SK-N-SH (cell line): Measurements from ENCODE around the gene CANT1.
"Not testable (repeated sequence)": the region's sequence is repeated elsewhere in the genome, so short reads cannot be mapped to it uniquely, and the experiment has no call there.

Experiments used
- CTCF ChIP-seq: fragments of 200-600 bp; sonication (generic); IDR thresholded peaks from 2 replicates; pipeline ENCODE4 v1.6.1; 2017; ENCODE audit warnings: antibody characterized with exemption, mild to moderate bottlenecking, moderate library complexity
- EP300 ChIP-seq, 2 experiments: IDR thresholded peaks; 2 replicates each; pipeline versions ENCODE4 v1.4.0 to v1.6.1; 2012; ENCODE audit warnings: borderline replicate concordance in 1 of 2, low read depth in 1 of 2, low read length in 1 of 2
- EZH2phosphoT487 ChIP-seq: fragments of 200-600 bp; sonication (generic); IDR thresholded peaks from 2 replicates; pipeline ENCODE4 v1.6.1; 2017; ENCODE audit warnings: low read depth, mixed run types, mild to moderate bottlenecking, antibody characterized with exemption, moderate library complexity, borderline replicate concordance
- FOSL2 ChIP-seq: IDR thresholded peaks from 2 replicates; pipeline ENCODE4 v1.4.0; 2012; ENCODE audit warnings: low read depth, mild to moderate bottlenecking, moderate library complexity, borderline replicate concordance
- GATA2 ChIP-seq: sonication (generic); formaldehyde crosslinking; IDR thresholded peaks from 2 replicates; pipeline ENCODE4 v1.5.0; 2020; ENCODE audit warnings: mild to moderate bottlenecking, missing genetic modification reagents
- MAX ChIP-seq: IDR thresholded peaks from 2 replicates; pipeline ENCODE4 v1.4.0; 2012; ENCODE audit warnings: low read depth
- NFIC ChIP-seq: IDR thresholded peaks from 2 replicates; pipeline ENCODE4 v1.4.0; 2012; ENCODE audit warnings: borderline replicate concordance
- POLR2AphosphoS5 ChIP-seq: IDR thresholded peaks from 2 replicates; pipeline ENCODE4 v1.6.1; 2012; ENCODE audit warnings: low read depth, low read length
- RAD21 ChIP-seq: IDR thresholded peaks from 2 replicates; pipeline ENCODE4 v1.6.1; 2012; ENCODE audit warnings: mild to moderate bottlenecking, low read length
- SIN3A ChIP-seq: IDR thresholded peaks from 2 replicates; pipeline ENCODE4 v1.6.1; 2012; ENCODE audit warnings: low read depth, mild to moderate bottlenecking, low read length, moderate library complexity, borderline replicate concordance
- SMC3 ChIP-seq: IDR thresholded peaks from 2 replicates; pipeline ENCODE4 v1.6.1; 2012; ENCODE audit warnings: low read depth, low read length, improper control_type of control experiment

GRCh38 chr17:78945455-78945854 lies 64.1 kb downstream of the CANT1 start:
- not testable (repeated sequence) for TF ChIP-seq CTCF; MAX; POLR2AphosphoS5; SIN3A; EP300 (IDR thresholded peaks at IDR 0.05; ENCODE audit: borderline replicate concordance in 1 of 2, low read depth in 1 of 2, low read length in 1 of 2); EZH2phosphoT487; RAD21; GATA2 (CRISPR knock-in tag); SMC3; NFIC; FOSL2
